Testis (tissue), 2 donors: ENCODE measurements around the gene WNK2.

Experiments
- CTCF ChIP-seq, 3 experiments: fragments of 450-650 bp in 2 of 3; fragments of 200-600 bp in 1 of 3; sonication (generic) in 1 of 3; IDR thresholded peaks; one replicate each; pipeline ENCODE4 v1.5.1; 2016 to 2019; ENCODE audit warnings: antibody characterized with exemption in 3 of 3, mild to moderate bottlenecking in 2 of 3, moderate library complexity in 1 of 3
- POLR2A ChIP-seq: fragments of 450-650 bp; IDR thresholded peaks from one replicate; pipeline ENCODE4 v1.6.1; 2017; ENCODE audit warnings: antibody characterized with exemption, mild to moderate bottlenecking, moderate library complexity

- TF ChIP-seq CTCF (IDR thresholded peaks at IDR 0.05) = no peak
- TF ChIP-seq POLR2A = no peak
Measured at GRCh38 chr9:93207860-93208734, 24.2 kb downstream of the WNK2 start.
